CD14-positive monocyte (primary cell): ENCODE measurements around the gene SPATA13. TPM values are rescaled to one million over a fixed set of nuclear protein-coding genes. Genes with fewer than 3 reads are reported as not detected.
A peak's percentile ranks its signal among the peaks of the same experiment; 100 is the strongest.

ENCODE experiments used
- DNase-seq, 3 donors: peaks; one replicate each; pipeline ENCODE4 v3.0.0-alpha.2; 2011 to 2022
- H2AFZ ChIP-seq: 2 replicates; pipeline ENCODE4 v1.6.0; 2012; ENCODE audit warnings: mild to moderate bottlenecking, low read depth, low read length, inconsistent platforms; ENCODE audit not compliant: insufficient read depth, poor library complexity, severe bottlenecking
- H3K27ac ChIP-seq, 2 donors: 1 replicate in 1 of 2; 2 replicates in 1 of 2; pipeline ENCODE4 v1.5.1; 2012 to 2013; ENCODE audit warnings: low read length in 2 of 2, control low read depth in 1 of 2, inconsistent platforms in 1 of 2, low read depth in 1 of 2, mild to moderate bottlenecking in 1 of 2
- H3K27me3 ChIP-seq, 2 donors: one replicate each; pipeline versions ENCODE4 v1.6.0 to v1.6.1; 2011 to 2013; ENCODE audit warnings: low read length in 2 of 2; ENCODE audit not compliant: control insufficient read depth in 2 of 2, insufficient read depth in 2 of 2
- H3K36me3 ChIP-seq, 2 donors: replicated peaks in 1 of 2; 1 replicate in 1 of 2; 2 replicates in 1 of 2; pipeline versions ENCODE4 v1.5.1 to v1.6.1; 2012 to 2013; ENCODE audit warnings: low read length in 2 of 2, control low read depth in 1 of 2, inconsistent platforms in 1 of 2, mild to moderate bottlenecking in 1 of 2; ENCODE audit not compliant: insufficient read depth in 2 of 2, control insufficient read depth in 1 of 2
- H3K4me1 ChIP-seq, 2 donors: 1 replicate in 1 of 2; 2 replicates in 1 of 2; pipeline versions ENCODE4 v1.5.1 to v1.6.1; 2012 to 2013; ENCODE audit warnings: low read length in 2 of 2, control low read depth in 1 of 2, inconsistent platforms in 1 of 2, mild to moderate bottlenecking in 1 of 2, moderate library complexity in 1 of 2; ENCODE audit not compliant: insufficient read depth in 2 of 2, control insufficient read depth in 1 of 2
- H3K4me2 ChIP-seq: replicated peaks from 2 replicates; pipeline ENCODE3; 2012; ENCODE audit warnings: low read length, moderate library complexity, mild to moderate bottlenecking; ENCODE audit not compliant: poor library complexity, severe bottlenecking; ENCODE audit errors: extremely low read depth
- H3K4me3 ChIP-seq, 3 experiments: fragments of 200-600 bp in 1 of 3; sonication (generic) in 1 of 3; replicated peaks in 1 of 3; 1 replicate in 2 of 3; 2 replicates in 1 of 3; pipeline ENCODE4 v1.5.1; 2011 to 2013; ENCODE audit warnings: low read length in 3 of 3, mild to moderate bottlenecking in 3 of 3, control low read depth in 2 of 3, low read depth in 2 of 3, inconsistent platforms in 1 of 3, moderate library complexity in 1 of 3
- H3K79me2 ChIP-seq: 2 replicates; pipeline ENCODE4 v1.6.0; 2012; ENCODE audit warnings: mild to moderate bottlenecking, control low read depth, inconsistent platforms, low read length, moderate library complexity; ENCODE audit not compliant: insufficient read depth
- H3K9ac ChIP-seq: 2 replicates; pipeline ENCODE4 v1.6.0; 2017; ENCODE audit warnings: low read length, mild to moderate bottlenecking; ENCODE audit not compliant: insufficient read depth, poor library complexity, severe bottlenecking
- H3K9me3 ChIP-seq, 2 donors: replicated peaks in 1 of 2; 1 replicate in 1 of 2; 2 replicates in 1 of 2; pipeline versions ENCODE4 v1.5.1 to v1.6.1; 2012 to 2013; ENCODE audit warnings: low read length in 2 of 2, control low read depth in 1 of 2; ENCODE audit not compliant: control insufficient read depth in 1 of 2, insufficient read depth in 1 of 2
- H4K20me1 ChIP-seq: 2 replicates; pipeline ENCODE4 v1.6.0; 2012; ENCODE audit warnings: mild to moderate bottlenecking, low read length, control low read depth, moderate library complexity; ENCODE audit not compliant: insufficient read depth
- H3K27ac Mint-ChIP-seq, 7 donors: one replicate each; pipeline ENCODE4 v1.8.0; 2020; ENCODE audit warnings: mild to moderate bottlenecking in 7 of 7, mixed read lengths in 7 of 7, moderate library complexity in 6 of 7, inconsistent platforms in 2 of 7
- H3K27me3 Mint-ChIP-seq, 3 donors: one replicate each; pipeline ENCODE4 v1.8.0; 2021 to 2022; ENCODE audit warnings: low read depth in 3 of 3, mild to moderate bottlenecking in 3 of 3, mixed read lengths in 3 of 3, moderate library complexity in 3 of 3, inconsistent platforms in 1 of 3
- H3K36me3 Mint-ChIP-seq, 2 donors: one replicate each; pipeline ENCODE4 v1.8.0; 2020; ENCODE audit warnings: mixed read lengths in 2 of 2, inconsistent platforms in 1 of 2, mild to moderate bottlenecking in 1 of 2
- H3K4me1 Mint-ChIP-seq: one replicate; pipeline ENCODE4 v1.8.0; 2020; ENCODE audit warnings: mild to moderate bottlenecking, mixed read lengths
- H3K4me3 Mint-ChIP-seq, 2 donors: one replicate each; pipeline ENCODE4 v1.8.0; 2020; ENCODE audit warnings: mild to moderate bottlenecking in 2 of 2, mixed read lengths in 2 of 2, moderate library complexity in 1 of 2
- H3K9me3 Mint-ChIP-seq, 7 donors: one replicate each; pipeline ENCODE4 v1.8.0; 2020 to 2022; ENCODE audit warnings: mixed read lengths in 7 of 7, mild to moderate bottlenecking in 6 of 7, moderate library complexity in 6 of 7, inconsistent platforms in 2 of 7
- CTCF ChIP-seq: fragments of 200-600 bp; IDR thresholded peaks from one replicate; pipeline ENCODE4 v1.8.0; 2022; ENCODE audit warnings: antibody characterized with exemption, mild to moderate bottlenecking
- WGBS: methylation state at CpG from one replicate; pipeline ENCODE4 v1.1.5; 2013; ENCODE audit warnings: missing lambda C conversion rate; ENCODE audit not compliant: insufficient coverage; 5-methylcytosine and 5-hydroxymethylcytosine counted together
- intact Hi-C, 2 donors: fragments of 100-400 bp; cut with micrococcal nuclease; formaldehyde crosslinking; loops; one replicate each; pipeline versions ENCODE4 v1.15.0 to v1.15.1; 2023
- polyA plus RNA-seq, 3 donors: library from polyadenylated mRNA; depleted of rRNA in 1 of 3; unstranded in 2 of 3; stranded (reverse) in 1 of 3; fragments of 300-500 nt in 2 of 3; fragments of >200 nt in 1 of 3; fragmentation: Illumina TruSeq in 2 of 3; gene quantifications; 1 replicate in 2 of 3; 2 replicates in 1 of 3; pipeline ENCODE4 v1.2.3, GENCODE V29; 2012 to 2021

SPATA13 gene
- polyA plus RNA-seq, 3 donors: 9.3 to 44.7 (median 11.6) TPM

- peaks cover 0 to 2% of the 10 kb centered on the region in 2 donors for H3K4me1 ChIP-seq
- Mint-ChIP-seq H3K27ac (peak overlapping the region in 2 of 7 donors; percentile 13 to 17), H3K9me3 (no peaks in the 10 kb centered on the region), H3K36me3 (no peaks in the 10 kb centered on the region), H3K4me3 (no peak overlapping the region), H3K4me1 (peaks cover 20% of the 10 kb centered on the region), H3K27me3 (peaks cover 0 to 1% (median 0%) of the 10 kb centered on the region in 3 donors)
- H3K79me2 ChIP-seq: no peaks in the 10 kb centered on the region
- no peaks in the 10 kb centered on the region for H4K20me1 ChIP-seq
- DNase-seq: peak in 2 of 3 donors; percentile 7 to 8
- H3K27ac ChIP-seq: no peak overlapping the region
- H3K4me2 ChIP-seq: no peak overlapping the region
- WGBS: 73% methylated on average over 3 of the region's 6 CpGs
- no peak overlapping the region for H2AFZ ChIP-seq
- no peaks in the 10 kb centered on the region for H3K27me3 ChIP-seq
- intact Hi-C loops: no loop called here
- no peaks in the 10 kb centered on the region for H3K36me3 ChIP-seq
- no peaks in the 10 kb centered on the region for H3K9me3 ChIP-seq
- TF ChIP-seq CTCF: no peak
- H3K4me3 ChIP-seq: no peak overlapping the region
- no peak overlapping the region for H3K9ac ChIP-seq
Observed at GRCh38 chr13:24192057-24192810, 31.7 kb downstream of the SPATA13 start.

DNA sequence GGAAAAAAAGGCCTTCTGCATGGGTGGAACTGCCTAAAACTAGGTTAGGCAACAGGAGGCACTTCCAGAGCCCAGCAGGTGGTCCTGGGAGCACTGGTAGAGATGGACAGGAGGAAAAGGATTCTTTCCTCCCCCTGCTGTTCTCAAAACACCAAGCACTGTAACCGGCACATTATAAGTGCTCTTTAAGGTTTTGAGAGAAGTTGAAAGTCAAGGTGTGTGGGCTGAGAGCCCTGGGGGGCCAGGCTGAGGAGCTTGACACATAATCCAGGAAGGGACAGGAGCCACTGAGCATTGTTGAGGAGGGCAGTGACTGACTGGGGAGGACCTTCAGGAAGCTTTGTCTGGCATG is 32.3 kb downstream of the SPATA13 start:
- Histone ChIP-seq H3K9me3 (no peaks in the 10 kb centered on the region), H4K20me1 (no peaks in the 10 kb centered on the region), H3K27me3 (no peaks in the 10 kb centered on the region), H3K27ac (no peak overlapping the region), H3K79me2 (no peaks in the 10 kb centered on the region), H3K4me2 (no peak overlapping the region), H3K9ac (no peak overlapping the region), H3K4me1 (no peaks in the 10 kb centered on the region), H3K36me3 (no peaks in the 10 kb centered on the region), H3K4me3 (no peak overlapping the region), H2AFZ (no peak overlapping the region)
- H3K27me3 Mint-ChIP-seq: peaks cover 0 to 1% (median under 1%) of the 10 kb centered on the region in 3 donors
- intact Hi-C loops: no loop called here
- WGBS: 80% methylated on average over 1 of the region's 1 CpG
- H3K27ac Mint-ChIP-seq: peak overlapping the region in 2 of 7 donors; percentile 41 to 49
- no peaks in the 10 kb centered on the region for H3K36me3 Mint-ChIP-seq
- no peak overlapping the region for H3K4me3 Mint-ChIP-seq
- H3K4me1 Mint-ChIP-seq: peaks cover 14% of the 10 kb centered on the region
- no peaks in the 10 kb centered on the region for H3K9me3 Mint-ChIP-seq
- no peak for TF ChIP-seq CTCF
- DNase-seq: no peak
